ENCODE results near the gene WDR45. TPM values are rescaled to one million over a fixed set of nuclear protein-coding genes. Genes with fewer than 3 reads are reported as not detected.

WDR45 gene
- total and polyA plus RNA-seq, 10 of the 15 experiments (the other 5 are each of a cell fraction or from before 2014, with no cell fraction given) = 5.9 to 30.9 (median 20.6) TPM

DNA sequence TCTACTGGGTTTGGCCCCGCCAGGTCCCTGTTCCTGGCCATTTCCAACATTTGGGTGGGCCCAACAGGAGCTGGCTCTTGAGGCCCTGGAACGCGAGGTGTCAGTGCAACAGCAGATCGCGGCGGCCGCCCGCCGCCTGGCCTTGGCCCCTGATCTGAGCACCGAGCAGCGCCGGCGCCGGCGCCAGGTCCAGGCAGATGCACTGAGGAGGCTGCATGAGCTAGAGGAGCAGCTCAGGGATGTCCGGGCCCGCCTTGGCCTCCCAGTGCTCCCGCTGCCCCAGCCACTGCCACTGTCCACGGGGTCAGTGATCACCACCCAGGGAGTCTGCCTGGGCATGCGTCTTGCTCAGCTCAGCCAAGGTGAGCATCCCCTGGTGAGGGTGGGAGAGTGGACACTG, 15.4 kb downstream of the WDR45 start:
- Histone ChIP-seq H3K9ac (ENCODE audit: control insufficient read depth, insufficient read depth, low read length) (no peak overlapping the region), H3K27me3 (replicated peaks in 1 of 2; ENCODE audit: control insufficient read depth in 2 of 2, insufficient read depth in 2 of 2, low read length in 1 of 2) (no peaks in the 10 kb centered on the region), H3K27ac (ENCODE audit: control insufficient read depth, insufficient read depth) (no peak overlapping the region), H3K4me3 (no peak overlapping the region), H3K9me3 (replicated peaks; ENCODE audit: control insufficient read depth, insufficient read depth, low read length) (no peaks in the 10 kb centered on the region), H4K20me1 (ENCODE audit: control insufficient read depth, insufficient read depth) (no peaks in the 10 kb centered on the region), H3K4me2 (ENCODE audit: control insufficient read depth, insufficient read depth) (no peak overlapping the region), H3K79me2 (ENCODE audit: control insufficient read depth, insufficient read depth, low read length) (no peaks in the 10 kb centered on the region), H2AFZ (ENCODE audit: control insufficient read depth, low read depth, low read length) (no peak overlapping the region), H3K4me1 (ENCODE audit: control insufficient read depth, insufficient read depth, low read length) (no peaks in the 10 kb centered on the region), H3K36me3 (ENCODE audit: control insufficient read depth in 2 of 2, insufficient read depth in 2 of 2, low read length in 1 of 2) (no peaks in the 10 kb centered on the region)
- ATAC-seq = no peak
- CTCF ChIA-PET = no interaction called here
- POLR2A ChIA-PET = no interaction called here
- TF ChIP-seq, protein P1, sequence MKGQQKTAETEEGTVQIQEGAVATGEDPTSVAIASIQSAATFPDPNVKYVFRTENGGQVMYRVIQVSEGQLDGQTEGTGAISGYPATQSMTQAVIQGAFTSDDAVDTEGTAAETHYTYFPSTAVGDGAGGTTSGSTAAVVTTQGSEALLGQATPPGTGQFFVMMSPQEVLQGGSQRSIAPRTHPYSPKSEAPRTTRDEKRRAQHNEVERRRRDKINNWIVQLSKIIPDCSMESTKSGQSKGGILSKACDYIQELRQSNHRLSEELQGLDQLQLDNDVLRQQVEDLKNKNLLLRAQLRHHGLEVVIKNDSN (IDR thresholded peaks at IDR 0.05; ENCODE audit: borderline replicate concordance, extremely low read length, insufficient read depth, low read depth, low read length) = no peak
- TF ChIP-seq RELA (IDR thresholded peaks at IDR 0.05; ENCODE audit: borderline replicate concordance, partially characterized antibody) = no peak
- no peak for TF ChIP-seq GABPA (IDR thresholded peaks at IDR 0.05; ENCODE audit: low read depth)
- TF ChIP-seq TCF7 (IDR thresholded peaks at IDR 0.05; ENCODE audit: borderline replicate concordance) = no peak
- no peak for TF ChIP-seq HDAC2 (IDR thresholded peaks at IDR 0.05)
- no peak for TF ChIP-seq JUNB (IDR thresholded peaks at IDR 0.05)
- TF ChIP-seq MTA2 (IDR thresholded peaks at IDR 0.05; ENCODE audit: low read depth) = no peak
- no peak for TF ChIP-seq YY1 (IDR thresholded peaks at IDR 0.05; ENCODE audit: low read depth, low read length)
- TF ChIP-seq CBX3 (IDR thresholded peaks at IDR 0.05; ENCODE audit: borderline replicate concordance, low read depth) = no peak
- TF ChIP-seq, protein P2, sequence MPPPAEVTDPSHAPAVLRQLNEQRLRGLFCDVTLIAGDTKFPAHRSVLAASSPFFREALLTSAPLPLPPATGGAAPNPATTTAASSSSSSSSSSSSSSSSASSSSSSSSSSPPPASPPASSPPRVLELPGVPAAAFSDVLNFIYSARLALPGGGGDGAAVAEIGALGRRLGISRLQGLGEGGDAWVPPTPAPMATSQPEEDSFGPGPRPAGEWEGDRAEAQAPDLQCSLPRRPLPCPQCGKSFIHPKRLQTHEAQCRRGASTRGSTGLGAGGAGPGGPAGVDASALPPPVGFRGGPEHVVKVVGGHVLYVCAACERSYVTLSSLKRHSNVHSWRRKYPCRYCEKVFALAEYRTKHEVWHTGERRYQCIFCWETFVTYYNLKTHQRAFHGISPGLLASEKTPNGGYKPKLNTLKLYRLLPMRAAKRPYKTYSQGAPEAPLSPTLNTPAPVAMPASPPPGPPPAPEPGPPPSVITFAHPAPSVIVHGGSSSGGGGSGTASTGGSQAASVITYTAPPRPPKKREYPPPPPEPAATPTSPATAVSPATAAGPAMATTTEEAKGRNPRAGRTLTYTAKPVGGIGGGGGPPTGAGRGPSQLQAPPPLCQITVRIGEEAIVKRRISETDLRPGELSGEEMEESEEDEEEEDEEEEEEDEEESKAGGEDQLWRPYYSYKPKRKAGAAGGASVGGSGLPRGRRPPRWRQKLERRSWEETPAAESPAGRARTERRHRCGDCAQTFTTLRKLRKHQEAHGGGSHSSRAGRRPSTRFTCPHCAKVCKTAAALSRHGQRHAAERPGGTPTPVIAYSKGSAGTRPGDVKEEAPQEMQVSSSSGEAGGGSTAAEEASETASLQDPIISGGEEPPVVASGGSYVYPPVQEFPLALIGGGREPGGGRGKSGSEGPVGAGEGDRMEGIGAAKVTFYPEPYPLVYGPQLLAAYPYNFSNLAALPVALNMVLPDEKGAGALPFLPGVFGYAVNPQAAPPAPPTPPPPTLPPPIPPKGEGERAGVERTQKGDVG (CRISPR knock-in tag; IDR thresholded peaks at IDR 0.05) = no peak
- TF ChIP-seq, protein P3, sequence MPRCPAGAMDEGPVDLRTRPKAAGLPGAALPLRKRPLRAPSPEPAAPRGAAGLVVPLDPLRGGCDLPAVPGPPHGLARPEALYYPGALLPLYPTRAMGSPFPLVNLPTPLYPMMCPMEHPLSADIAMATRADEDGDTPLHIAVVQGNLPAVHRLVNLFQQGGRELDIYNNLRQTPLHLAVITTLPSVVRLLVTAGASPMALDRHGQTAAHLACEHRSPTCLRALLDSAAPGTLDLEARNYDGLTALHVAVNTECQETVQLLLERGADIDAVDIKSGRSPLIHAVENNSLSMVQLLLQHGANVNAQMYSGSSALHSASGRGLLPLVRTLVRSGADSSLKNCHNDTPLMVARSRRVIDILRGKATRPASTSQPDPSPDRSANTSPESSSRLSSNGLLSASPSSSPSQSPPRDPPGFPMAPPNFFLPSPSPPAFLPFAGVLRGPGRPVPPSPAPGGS (IDR thresholded peaks at IDR 0.05; ENCODE audit: borderline replicate concordance, insufficient read depth, low read depth, low read length, poor library complexity, severe bottlenecking) = no peak
- no peak for TF ChIP-seq POU2F2 (IDR thresholded peaks at IDR 0.05; ENCODE audit: borderline replicate concordance, low read depth, low read length)
- TF ChIP-seq, protein P4, sequence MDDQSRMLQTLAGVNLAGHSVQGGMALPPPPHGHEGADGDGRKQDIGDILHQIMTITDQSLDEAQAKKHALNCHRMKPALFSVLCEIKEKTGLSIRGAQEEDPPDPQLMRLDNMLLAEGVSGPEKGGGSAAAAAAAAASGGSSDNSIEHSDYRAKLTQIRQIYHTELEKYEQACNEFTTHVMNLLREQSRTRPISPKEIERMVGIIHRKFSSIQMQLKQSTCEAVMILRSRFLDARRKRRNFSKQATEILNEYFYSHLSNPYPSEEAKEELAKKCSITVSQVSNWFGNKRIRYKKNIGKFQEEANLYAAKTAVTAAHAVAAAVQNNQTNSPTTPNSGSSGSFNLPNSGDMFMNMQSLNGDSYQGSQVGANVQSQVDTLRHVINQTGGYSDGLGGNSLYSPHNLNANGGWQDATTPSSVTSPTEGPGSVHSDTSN (IDR thresholded peaks at IDR 0.05; ENCODE audit: insufficient replicate concordance, low read depth, low read length) = no peak
- TF ChIP-seq, protein P5, sequence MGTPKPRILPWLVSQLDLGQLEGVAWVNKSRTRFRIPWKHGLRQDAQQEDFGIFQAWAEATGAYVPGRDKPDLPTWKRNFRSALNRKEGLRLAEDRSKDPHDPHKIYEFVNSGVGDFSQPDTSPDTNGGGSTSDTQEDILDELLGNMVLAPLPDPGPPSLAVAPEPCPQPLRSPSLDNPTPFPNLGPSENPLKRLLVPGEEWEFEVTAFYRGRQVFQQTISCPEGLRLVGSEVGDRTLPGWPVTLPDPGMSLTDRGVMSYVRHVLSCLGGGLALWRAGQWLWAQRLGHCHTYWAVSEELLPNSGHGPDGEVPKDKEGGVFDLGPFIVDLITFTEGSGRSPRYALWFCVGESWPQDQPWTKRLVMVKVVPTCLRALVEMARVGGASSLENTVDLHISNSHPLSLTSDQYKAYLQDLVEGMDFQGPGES (IDR thresholded peaks at IDR 0.05) = no peak
- no peak for TF ChIP-seq JUND (IDR thresholded peaks at IDR 0.05; ENCODE audit: low read depth, low read length)
- WGBS (ENCODE audit: insufficient coverage, insufficient replicate concordance, low lambda C conversion rate, missing lambda C conversion rate) = 74% methylated on average over 20 of the region's 20 CpGs
- no peak for DNase-seq (ENCODE audit: low read depth, low spot score)
- FAIRE-seq = no peak
- RAD21 ChIA-PET (ENCODE audit: unreplicated experiment) = no interaction called here
- no TSS peak for BruUV-seq (replicated peaks)
- intact Hi-C loops (cut with micrococcal nuclease; ENCODE audit: unreplicated experiment) (no loop called here), in situ Hi-C loops (cut with MboI) (no loop called here)
- SMC1A ChIA-PET (ENCODE audit: uncharacterized antibody, unreplicated experiment) = no interaction called here

Data from GM12878 (cell line).